ENCODE results near the gene GPR150.

GPR150 gene

DNA sequence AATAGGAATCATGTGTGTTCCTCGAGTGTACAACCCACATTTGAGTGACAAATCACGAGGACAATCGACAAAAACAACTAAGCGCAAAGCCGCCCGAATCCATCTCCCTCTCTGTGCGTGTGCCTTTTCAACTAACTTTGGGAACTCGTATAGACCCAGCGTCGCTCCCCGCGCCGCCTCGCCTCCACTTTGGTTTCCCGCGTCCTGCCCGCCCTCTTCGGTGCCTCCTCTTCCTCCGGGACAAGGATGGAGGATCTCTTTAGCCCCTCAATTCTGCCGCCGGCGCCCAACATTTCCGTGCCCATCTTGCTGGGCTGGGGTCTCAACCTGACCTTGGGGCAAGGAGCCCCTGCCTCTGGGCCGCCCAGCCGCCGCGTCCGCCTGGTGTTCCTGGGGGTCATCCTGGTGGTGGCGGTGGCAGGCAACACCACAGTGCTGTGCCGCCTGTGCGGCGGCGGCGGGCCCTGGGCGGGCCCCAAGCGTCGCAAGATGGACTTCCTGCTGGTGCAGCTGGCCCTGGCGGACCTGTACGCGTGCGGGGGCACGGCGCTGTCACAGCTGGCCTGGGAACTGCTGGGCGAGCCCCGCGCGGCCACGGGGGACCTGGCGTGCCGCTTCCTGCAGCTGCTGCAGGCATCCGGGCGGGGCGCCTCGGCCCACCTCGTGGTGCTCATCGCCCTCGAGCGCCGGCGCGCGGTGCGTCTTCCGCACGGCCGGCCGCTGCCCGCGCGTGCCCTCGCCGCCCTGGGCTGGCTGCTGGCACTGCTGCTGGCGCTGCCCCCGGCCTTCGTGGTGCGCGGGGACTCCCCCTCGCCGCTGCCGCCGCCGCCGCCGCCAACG lies at the start of gene GPR150:
Gene GPR150, plus strand, starts transcription at position 58 of the 840 bp plus-strand sequence. Its CDS starts 189 bp downstream, at position 247.
- H3K4me3 ChIP-seq (ENCODE audit: low read length) = peak within 1 kb of the TSS; percentile 64; the same call in 1 of the 2 replicates
- no peak for TF ChIP-seq ZNF274 (IDR thresholded peaks at IDR 0.05; ENCODE audit: low read depth, low read length)

DNA sequence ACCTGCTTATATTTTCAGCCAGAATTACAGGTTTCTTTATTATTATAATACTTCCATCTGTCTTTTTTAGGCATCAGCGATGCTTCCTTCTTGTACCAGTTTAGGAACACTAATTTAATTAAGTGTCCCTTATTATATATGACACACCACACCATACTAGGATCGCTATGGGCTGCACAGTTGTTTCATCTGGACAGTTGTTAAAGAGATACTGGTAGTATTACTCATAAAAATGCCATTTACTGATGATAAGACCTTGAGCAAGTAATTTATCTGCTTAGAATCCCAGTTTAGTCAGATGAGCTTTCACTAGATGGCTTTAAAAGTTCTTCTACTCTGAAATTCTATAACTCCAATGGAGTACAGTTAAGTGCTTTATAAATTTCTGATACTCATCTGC lies 47.9 kb upstream of the GPR150 start:
- TF ChIP-seq ZNF274 (IDR thresholded peaks at IDR 0.05; ENCODE audit: low read depth, low read length) = no peak

DNA sequence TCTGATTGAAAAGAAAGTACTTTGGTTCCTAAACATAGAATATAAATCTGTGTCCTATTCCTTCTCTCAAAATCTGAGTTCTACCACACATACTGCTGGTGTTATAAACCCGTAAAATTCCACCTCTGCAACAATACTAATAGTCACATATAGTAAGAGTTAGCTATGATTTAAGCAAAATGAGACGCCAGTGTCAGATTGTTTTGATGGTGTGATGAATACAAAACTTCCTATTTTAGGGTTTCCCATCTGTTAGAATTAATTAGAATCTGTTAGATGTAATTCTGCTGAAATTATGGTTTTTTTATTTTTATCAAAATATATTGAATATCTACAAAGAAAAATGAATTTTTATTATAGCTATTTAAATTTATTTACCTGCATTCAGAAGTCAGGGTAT lies 38.3 kb upstream of the GPR150 start:
- TF ChIP-seq ZNF274 (IDR thresholded peaks at IDR 0.05; ENCODE audit: low read depth, low read length) = no peak
- no peak overlapping the region for H3K4me3 ChIP-seq (ENCODE audit: low read length)

More for the DNA sequence above, 47.9 kb upstream of the GPR150 start:
- no peak overlapping the region for H3K4me3 ChIP-seq (ENCODE audit: low read length)

DNA sequence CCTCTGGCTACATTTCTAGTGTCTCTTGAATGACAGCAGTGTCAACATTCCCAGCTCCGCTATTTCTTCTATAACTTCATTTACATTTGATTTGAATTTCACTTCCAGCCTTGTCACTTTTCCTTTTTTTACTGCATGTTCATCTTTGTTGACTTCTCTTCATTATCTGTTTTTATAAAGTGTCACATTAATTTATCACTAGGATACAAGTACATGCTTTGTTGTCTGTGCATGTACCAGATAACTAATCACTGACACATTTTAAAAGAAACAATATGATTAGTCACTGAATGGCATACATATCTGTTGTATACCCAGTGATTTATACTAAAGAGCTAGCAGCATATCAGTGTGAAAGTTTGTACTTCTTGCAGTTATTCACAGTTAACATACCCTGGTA lies 35.9 kb upstream of the GPR150 start:
- H3K4me3 ChIP-seq (ENCODE audit: low read length) = no peak overlapping the region
- TF ChIP-seq ZNF274 (IDR thresholded peaks at IDR 0.05; ENCODE audit: low read depth, low read length) = no peak

DNA sequence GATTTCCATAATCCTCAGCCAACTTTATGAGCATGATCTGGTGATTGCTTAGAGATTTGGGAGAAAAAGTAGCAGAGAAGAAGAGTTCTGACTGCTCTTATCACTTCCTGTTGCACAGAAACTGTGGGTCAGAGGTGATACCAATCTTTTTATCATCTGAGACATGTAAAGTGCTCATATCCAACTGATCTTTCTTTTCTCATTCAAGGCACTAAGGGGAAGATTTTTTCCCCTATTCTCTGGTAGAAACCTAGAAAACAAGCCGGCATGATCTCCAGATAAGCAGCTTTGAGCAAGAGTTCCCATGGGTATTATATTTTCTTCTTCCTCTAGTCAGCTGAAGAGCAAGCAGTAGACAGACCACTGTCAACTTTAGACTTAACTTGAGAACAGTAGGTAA lies 29.0 kb upstream of the GPR150 start:
- no peak for TF ChIP-seq ZNF274 (IDR thresholded peaks at IDR 0.05; ENCODE audit: low read depth, low read length)
- no peak overlapping the region for H3K4me3 ChIP-seq (ENCODE audit: low read length)

DNA sequence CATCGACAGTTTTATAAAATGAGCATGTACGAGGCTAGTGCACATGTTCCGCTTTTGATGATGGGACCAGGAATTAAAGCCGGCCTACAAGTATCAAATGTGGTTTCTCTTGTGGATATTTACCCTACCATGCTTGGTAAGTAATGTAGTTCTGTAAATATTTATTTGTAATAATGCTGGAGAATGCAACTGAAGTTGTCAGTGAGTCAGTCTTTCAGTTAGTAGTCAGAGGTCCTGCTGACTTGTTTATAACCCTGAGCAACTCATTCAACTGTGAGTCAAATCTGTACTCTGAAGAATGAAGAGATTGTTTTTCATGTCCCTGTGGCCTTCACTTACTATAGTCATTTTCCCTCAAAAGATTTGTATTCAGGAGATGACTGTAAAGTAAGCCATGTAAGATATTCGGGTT lies 28.4 kb upstream of the GPR150 start:
- TF ChIP-seq ZNF274 (IDR thresholded peaks at IDR 0.05; ENCODE audit: low read depth, low read length) = no peak

DNA sequence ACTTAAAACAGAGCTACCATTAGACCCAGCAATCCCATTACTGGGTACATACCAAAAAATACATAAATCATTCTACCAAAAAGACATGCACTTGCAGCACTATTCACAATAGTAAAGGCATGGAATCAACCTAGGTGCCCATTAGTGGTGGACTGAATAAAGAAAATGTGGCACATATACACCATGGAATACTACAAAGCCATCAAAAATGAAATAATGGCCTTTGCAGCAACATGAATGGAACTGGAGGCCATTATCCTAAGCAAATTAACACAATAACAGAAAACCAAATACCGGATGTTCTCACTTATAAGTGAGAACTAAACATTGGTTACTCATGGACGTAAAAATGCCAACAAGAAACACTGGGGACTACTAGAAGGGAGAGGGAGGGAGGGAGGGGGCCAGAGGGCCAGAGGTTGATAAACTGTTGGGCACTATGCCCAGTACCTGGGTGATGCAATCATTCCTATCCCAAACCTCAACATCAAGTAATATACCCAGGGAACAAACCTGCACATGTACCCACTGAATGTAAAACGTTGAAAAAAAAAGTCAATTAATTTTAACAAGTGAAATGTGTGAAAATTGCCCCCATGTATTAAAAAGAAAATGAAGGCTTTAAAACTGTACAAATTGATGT lies 24.5 kb upstream of the GPR150 start:
- no peak overlapping the region for H3K4me3 ChIP-seq (ENCODE audit: low read length)
- TF ChIP-seq ZNF274 (IDR thresholded peaks at IDR 0.05; ENCODE audit: low read depth, low read length) = no peak

More for the DNA sequence above, 28.4 kb upstream of the GPR150 start:
- H3K4me3 ChIP-seq (ENCODE audit: low read length) = no peak overlapping the region

DNA sequence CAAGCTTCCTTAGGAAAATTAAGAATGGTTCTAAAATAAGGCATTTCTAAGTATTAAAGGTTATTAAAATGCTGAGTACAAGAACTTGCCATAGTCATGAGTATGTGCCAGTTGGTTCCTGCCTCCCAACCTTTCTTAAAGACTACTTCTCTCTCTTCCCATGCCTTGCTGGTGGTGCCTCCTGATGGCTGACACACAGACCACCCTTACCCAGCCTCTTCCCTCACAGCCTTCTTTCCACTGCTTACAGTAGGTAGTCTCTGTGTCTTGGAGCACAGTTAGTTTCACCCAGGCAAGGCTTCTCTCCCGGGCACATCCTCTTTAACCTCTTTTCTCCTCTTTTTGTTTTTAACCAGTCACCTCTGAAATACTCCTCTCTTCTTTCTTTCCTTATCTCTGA lies 20.6 kb upstream of the GPR150 start:
- H3K4me3 ChIP-seq (ENCODE audit: low read length) = no peak overlapping the region
- TF ChIP-seq ZNF274 (IDR thresholded peaks at IDR 0.05; ENCODE audit: low read depth, low read length) = no peak

DNA sequence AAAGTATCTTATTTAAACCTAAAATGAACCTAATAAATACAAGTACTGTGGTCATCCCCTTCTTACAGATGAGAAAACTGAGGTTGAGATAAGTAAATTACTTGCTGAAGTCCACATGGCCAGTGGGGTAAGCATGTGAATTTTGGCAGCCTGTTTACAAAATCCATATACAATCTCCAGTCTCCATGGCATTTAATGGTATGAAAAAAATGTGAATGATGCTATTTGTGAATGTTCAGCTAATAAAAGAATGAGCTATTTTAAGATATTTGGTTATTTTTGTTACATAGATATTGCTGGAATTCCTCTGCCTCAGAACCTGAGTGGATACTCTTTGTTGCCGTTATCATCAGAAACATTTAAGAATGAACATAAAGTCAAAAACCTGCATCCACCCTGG lies 19.3 kb upstream of the GPR150 start:
- no peak overlapping the region for H3K4me3 ChIP-seq (ENCODE audit: low read length)
- no peak for TF ChIP-seq ZNF274 (IDR thresholded peaks at IDR 0.05; ENCODE audit: low read depth, low read length)

DNA sequence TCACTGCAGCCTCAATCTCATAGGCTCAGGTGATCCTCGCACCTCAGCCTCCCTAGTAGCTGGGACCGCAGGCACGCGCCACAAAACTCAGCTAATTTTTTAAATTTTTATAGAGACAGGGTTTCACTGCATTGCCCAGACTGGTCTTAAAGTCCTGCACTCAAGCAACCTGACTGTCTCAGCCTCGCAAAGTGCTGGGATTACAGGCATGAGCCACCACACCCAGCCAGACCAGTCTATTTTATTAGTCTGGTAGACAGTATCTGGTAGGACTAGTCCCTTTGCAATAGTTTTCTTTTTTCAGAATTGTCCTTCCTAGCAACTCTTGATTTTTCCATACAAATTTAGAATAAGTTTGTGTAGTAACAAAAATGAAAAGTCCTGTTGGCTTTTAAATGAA lies 14.1 kb upstream of the GPR150 start:
- no peak overlapping the region for H3K4me3 ChIP-seq (ENCODE audit: low read length)
- no peak for TF ChIP-seq ZNF274 (IDR thresholded peaks at IDR 0.05; ENCODE audit: low read depth, low read length)

DNA sequence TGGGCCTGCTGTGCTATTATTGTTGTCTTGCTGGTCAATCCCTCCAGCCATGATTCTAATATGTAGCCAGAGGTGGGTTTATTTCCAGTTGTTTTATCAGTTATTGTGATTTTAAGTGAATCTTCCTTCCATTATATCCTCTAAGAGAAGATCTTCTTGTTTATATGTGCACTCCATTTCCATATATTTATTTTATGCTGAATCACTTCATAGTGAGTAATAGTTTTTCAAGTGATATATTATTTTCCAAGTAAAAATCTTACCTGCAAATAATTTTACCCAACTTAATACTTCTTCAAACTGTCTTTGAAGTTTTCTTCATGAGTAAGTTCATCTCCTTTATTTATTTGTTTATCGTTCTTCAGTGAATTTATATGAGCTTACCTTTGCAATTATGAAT lies 13.5 kb upstream of the GPR150 start:
- H3K4me3 ChIP-seq (ENCODE audit: low read length) = no peak overlapping the region
- no peak for TF ChIP-seq ZNF274 (IDR thresholded peaks at IDR 0.05; ENCODE audit: low read depth, low read length)

DNA sequence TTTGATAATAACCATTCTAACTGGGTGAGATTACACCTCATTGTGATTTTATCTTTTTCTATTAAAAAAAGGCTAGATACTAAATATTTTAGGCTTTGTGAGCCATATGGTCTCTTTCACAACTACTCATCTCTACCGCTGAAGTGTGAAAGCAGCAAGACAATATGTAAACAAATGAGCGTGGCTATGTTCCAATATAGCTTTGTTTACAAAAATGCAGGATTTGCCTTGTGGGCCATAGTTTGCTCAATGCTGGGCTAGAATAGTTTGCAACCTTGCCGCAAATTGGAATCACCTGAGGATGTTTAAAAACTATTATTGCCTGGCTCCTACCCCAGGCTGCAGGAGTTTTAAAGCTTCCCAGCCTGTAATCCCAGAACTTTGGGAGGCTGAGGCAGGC lies 10.2 kb upstream of the GPR150 start:
- TF ChIP-seq ZNF274 (IDR thresholded peaks at IDR 0.05; ENCODE audit: low read depth, low read length) = no peak
- H3K4me3 ChIP-seq (ENCODE audit: low read length) = no peak overlapping the region

DNA sequence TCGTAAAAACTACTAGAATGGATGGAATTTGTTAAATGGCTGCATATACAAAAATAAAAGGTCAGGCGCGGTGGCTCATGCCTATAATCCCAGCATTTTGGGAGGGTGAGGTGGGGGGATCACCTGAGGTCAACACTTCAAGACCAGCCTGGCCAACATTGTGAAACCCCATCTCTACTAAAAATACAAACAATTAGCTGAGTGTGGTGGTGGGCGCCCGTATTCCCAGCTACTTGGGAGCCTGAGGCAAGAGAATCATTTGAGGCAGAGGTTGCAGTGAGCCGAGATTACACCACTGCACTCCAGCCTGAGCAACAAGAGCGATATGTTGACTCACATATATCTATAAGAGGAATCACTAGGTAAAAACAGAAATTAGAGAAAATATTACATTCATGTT lies 9.3 kb upstream of the GPR150 start:
- TF ChIP-seq ZNF274 (IDR thresholded peaks at IDR 0.05; ENCODE audit: low read depth, low read length) = no peak
- H3K4me3 ChIP-seq (ENCODE audit: low read length) = no peak overlapping the region

DNA sequence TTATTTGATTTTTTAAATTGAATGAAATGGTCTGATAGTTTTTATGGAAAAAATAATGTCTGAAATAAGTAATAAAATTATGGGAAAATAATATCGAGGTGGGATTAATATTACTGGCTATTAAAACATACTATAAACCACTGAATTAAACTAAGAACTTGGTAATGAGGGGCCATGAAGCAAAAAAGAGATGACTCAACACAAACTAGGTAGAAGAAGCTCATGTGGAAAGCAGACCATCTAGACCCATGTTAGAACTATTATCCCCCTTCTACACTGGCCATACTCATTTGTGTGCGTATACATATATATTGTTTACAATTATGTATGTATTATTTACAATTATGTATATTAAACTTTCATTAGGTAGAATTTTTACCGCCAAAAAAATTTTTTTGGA lies 8.5 kb upstream of the GPR150 start:
- TF ChIP-seq ZNF274 (IDR thresholded peaks at IDR 0.05; ENCODE audit: low read depth, low read length) = no peak
- no peak overlapping the region for H3K4me3 ChIP-seq (ENCODE audit: low read length)

DNA sequence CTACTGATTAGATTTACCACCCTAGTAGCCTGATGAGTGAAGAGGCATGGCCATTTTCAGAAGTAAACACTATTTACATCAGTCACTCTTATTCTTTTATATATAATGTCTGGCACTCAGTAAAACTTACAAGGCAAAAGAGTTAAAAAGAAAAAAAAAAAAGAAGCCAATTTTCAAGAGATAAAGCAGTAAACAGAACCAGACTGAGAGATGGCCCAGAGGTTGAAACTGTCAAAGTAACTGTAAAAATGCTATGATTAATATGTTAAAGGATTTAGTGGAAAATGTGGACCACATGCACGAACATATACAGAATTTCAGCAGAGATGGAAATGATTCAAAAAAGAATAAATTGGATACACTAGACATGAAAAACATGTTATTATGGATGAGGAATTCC lies 6.4 kb upstream of the GPR150 start:
- H3K4me3 ChIP-seq (ENCODE audit: low read length) = no peak overlapping the region
- TF ChIP-seq ZNF274 (IDR thresholded peaks at IDR 0.05; ENCODE audit: low read depth, low read length) = no peak

Data from GM08714 (cell line).